NOMO-1 treated with dmso at 0.1 percent for 144 hours (cell line): ENCODE data around the gene POLR1G.
A peak's percentile ranks its signal among the peaks of the same experiment; 100 is the strongest.
"Not testable (repeated sequence)": the region's sequence is repeated elsewhere in the genome, so short reads cannot be mapped to it uniquely, and the experiment has no call there.

ENCODE experiments used
- DNase-seq: peaks from one replicate; lab custom pipeline; 2025; ENCODE audit not compliant: unreplicated experiment; lab: John Stamatoyannopoulos, UW

The POLR1G gene

GRCh38 chr19:45419895-45420294, 13.5 kb downstream of the POLR1G start:
- no peak for DNase-seq

- DNase-seq, result no peak
These were observed 13.9 kb downstream of the POLR1G start for GRCh38 chr19:45420356-45420755.

- no peak for DNase-seq
These were observed 14.4 kb downstream of the POLR1G start for GRCh38 chr19:45420871-45421270.

GRCh38 chr19:45421947-45422498, 15.6 kb downstream of the POLR1G start:
- DNase-seq, result no peak

- no peak for DNase-seq
These were observed 16.7 kb downstream of the POLR1G start for GRCh38 chr19:45423033-45423588.

GRCh38 chr19:45423589-45424190, 17.2 kb downstream of the POLR1G start, which contains the start of gene ERCC1:
Gene ERCC1, minus strand, starts transcription at chr19:45423917. Its CDS starts 543 bp downstream, at chr19:45423374.
- DNase-seq, result peak; percentile 98

- no peak for DNase-seq
These were observed 18.0 kb downstream of the POLR1G start for GRCh38 chr19:45424191-45425058.

GRCh38 chr19:45428384-45429231, 22.2 kb downstream of the POLR1G start:
- no peak for DNase-seq

- not testable (repeated sequence) for DNase-seq
These were observed 23.5 kb downstream of the POLR1G start for GRCh38 chr19:45429896-45430295.

GRCh38 chr19:45431008-45431407, 24.6 kb downstream of the POLR1G start:
- peak; percentile 45 for DNase-seq

GRCh38 chr19:45432543-45432942, 26.1 kb downstream of the POLR1G start:
- not testable (repeated sequence) for DNase-seq

- no peak for DNase-seq
These were observed 30.9 kb downstream of the POLR1G start for GRCh38 chr19:45437328-45437727.

GRCh38 chr19:45439190-45439568, 32.7 kb downstream of the POLR1G start:
- DNase-seq, result no peak

- DNase-seq, result peak; percentile 66
These were observed 33.3 kb downstream of the POLR1G start for GRCh38 chr19:45439569-45440258.

GRCh38 chr19:45440259-45440638, 33.8 kb downstream of the POLR1G start:
- DNase-seq, result no peak

GRCh38 chr19:45440873-45441654, 34.6 kb downstream of the POLR1G start:
- DNase-seq, result no peak

GRCh38 chr19:45442408-45442777, 35.9 kb downstream of the POLR1G start:
- no peak for DNase-seq

- DNase-seq, result peak; percentile 79
These were observed 36.5 kb downstream of the POLR1G start for GRCh38 chr19:45442778-45443461.
